Activated T-helper 17 cell treated with anti-CD3 and anti-CD28 coated beads, Interleukin-2, amount 50 U/mL, for 72 hours (primary cell): Measurements from ENCODE around the gene CCNC. TPM values are rescaled to one million over a fixed set of nuclear protein-coding genes. Genes with fewer than 3 reads are reported as not detected.
"Not testable (repeated sequence)": the region's sequence is repeated elsewhere in the genome, so short reads cannot be mapped to it uniquely, and the experiment has no call there.

Experiments used
- ATAC-seq: fragments of 150-1000 bp; cut with Tn5 transposase; replicated peaks from 2 replicates; pipeline ENCODE4 v1.10.0; 2021; ENCODE audit warnings: mild to moderate bottlenecking, moderate library complexity
- H3K27ac Mint-ChIP-seq: one replicate; pipeline ENCODE4 v1.8.0; 2022; ENCODE audit warnings: mixed read lengths
- H3K27me3 Mint-ChIP-seq: one replicate; pipeline ENCODE4 v1.8.0; 2022; ENCODE audit warnings: mixed read lengths
- H3K36me3 Mint-ChIP-seq: one replicate; pipeline ENCODE4 v1.8.0; 2022; ENCODE audit warnings: low read depth, mild to moderate bottlenecking, mixed read lengths
- H3K4me1 Mint-ChIP-seq: one replicate; pipeline ENCODE4 v1.8.0; 2022; ENCODE audit warnings: mixed read lengths
- H3K4me3 Mint-ChIP-seq: one replicate; pipeline ENCODE4 v1.8.0; 2022; ENCODE audit warnings: mild to moderate bottlenecking, mixed read lengths
- H3K9me3 Mint-ChIP-seq: one replicate; pipeline ENCODE4 v1.8.0; 2022; ENCODE audit warnings: mixed read lengths
- total RNA-seq, 2 donors: library from RNA; stranded (reverse); gene quantifications; one replicate each; pipeline ENCODE4 v1.2.3, GENCODE V29; 2022

Gene CCNC
- total RNA-seq, 2 donors from 2014 or later: 33.2 to 51.1 TPM

DNA sequence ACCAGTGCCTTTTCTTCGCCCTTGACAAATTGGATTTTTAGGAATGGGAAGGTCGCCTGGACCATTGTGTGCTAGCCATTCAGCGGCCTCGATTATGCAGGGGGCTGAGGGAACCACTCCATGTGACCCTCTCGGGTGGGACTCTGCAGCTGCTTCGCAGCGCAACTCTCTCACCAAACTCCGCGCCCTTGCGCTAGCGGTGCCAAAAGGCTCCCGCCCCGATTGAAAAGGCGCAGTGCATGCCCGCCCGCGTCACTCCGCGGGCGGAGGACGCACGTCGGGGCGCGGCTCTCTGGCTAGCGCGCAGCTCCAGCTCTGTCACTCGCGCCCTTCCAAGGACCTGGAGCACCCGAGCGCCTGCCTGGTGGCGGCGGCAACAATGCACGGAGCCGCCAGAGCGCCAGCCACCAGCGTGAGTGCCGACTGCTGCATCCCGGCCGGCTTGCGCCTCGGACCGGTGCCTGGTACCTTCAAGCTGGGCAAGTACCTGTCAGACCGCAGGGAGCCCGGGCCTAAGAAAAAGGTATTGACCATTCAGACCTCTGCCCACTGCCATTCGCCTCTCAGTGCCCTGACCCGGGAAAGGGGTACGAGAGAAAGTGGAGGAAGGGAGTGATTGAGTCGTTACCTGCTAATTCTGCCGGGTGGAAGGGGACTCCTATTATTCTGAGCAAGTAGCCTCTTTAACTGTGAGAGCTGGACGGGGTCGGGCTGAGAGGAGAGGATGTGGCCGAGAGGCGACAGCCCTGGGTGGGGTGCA lies 38.4 kb upstream of the CCNC start, which contains the start of gene PRDM13:
TSS of gene PRDM13 (plus strand) at position 178 of the 760 bp plus-strand sequence. CDS start at position 380, 202 bp downstream.
- H3K27me3 Mint-ChIP-seq: peaks cover 73% of the 10 kb centered on the region
- H3K4me1 Mint-ChIP-seq: peaks cover 22% of the 10 kb centered on the region
- peaks cover 17% of the 10 kb centered on the region for H3K36me3 Mint-ChIP-seq
- no peak for ATAC-seq
- no peak within 1 kb of the TSS for H3K27ac Mint-ChIP-seq
- no peak within 1 kb of the TSS for H3K4me3 Mint-ChIP-seq
- H3K9me3 Mint-ChIP-seq: no peaks in the 10 kb centered on the region

- H3K4me3 Mint-ChIP-seq: no peak overlapping the region
- no peak overlapping the region for H3K27ac Mint-ChIP-seq
- peaks cover 17% of the 10 kb centered on the region for H3K36me3 Mint-ChIP-seq
- peaks cover 15% of the 10 kb centered on the region for H3K4me1 Mint-ChIP-seq
- no peaks in the 10 kb centered on the region for H3K9me3 Mint-ChIP-seq
- ATAC-seq: no peak
- peaks cover 71% of the 10 kb centered on the region for H3K27me3 Mint-ChIP-seq
These were observed 37.6 kb upstream of the CCNC start for GRCh38 chr6:99605911-99606655.

GRCh38 chr6:99605074-99605734 lies 36.7 kb upstream of the CCNC start:
- peaks cover 11% of the 10 kb centered on the region for H3K4me1 Mint-ChIP-seq
- H3K27ac Mint-ChIP-seq: no peak overlapping the region
- H3K4me3 Mint-ChIP-seq: peak overlapping the region; percentile 63
- H3K9me3 Mint-ChIP-seq: no peaks in the 10 kb centered on the region
- no peak for ATAC-seq
- peaks cover 69% of the 10 kb centered on the region for H3K27me3 Mint-ChIP-seq
- H3K36me3 Mint-ChIP-seq: peaks cover 17% of the 10 kb centered on the region

DNA sequence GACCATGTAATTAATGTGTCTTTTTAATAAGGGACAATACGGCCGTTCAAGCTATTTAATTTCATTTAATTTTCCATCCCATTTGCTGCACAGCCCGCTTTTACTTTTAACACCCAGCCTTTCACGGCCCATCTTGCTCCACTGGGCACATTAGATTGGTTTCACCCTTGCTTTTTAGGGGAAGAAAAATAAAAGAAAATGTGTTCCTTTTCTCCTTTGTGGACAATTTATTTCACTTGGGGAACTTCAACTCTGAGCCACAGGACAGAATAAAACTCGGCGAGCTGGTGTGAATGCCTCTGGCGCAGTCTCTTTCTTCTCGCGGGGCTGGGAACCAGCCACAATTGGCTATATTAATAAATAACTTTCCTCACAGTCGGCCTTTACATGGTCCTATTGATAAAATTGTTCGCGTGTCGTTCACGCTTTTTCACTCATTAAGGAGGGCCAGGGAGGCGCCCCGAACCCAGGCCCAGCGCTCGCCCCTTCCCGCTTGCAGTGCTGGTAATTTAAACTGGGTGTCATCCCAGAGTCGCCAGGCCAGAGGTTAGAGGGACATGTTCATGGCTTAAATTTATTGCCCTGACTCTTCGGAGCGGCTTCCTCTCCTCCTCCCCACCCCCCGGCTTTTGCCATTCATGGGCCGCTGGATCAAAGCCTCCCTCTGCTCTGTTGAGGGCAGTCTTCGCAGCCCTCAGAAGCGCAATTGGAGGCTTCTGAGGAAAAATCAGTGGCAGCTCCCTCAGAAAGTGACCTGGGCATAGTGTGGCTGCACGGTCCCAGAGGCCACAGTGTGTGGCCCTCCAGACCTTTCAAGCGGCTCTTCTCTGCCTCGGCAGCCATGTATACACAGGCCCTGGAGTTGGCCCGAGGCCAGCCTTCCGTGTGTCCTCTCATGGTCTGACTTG lies 36.0 kb upstream of the CCNC start:
- no peak overlapping the region for H3K27ac Mint-ChIP-seq
- peak overlapping the region; percentile 63 for H3K4me3 Mint-ChIP-seq
- peaks cover 6% of the 10 kb centered on the region for H3K4me1 Mint-ChIP-seq

DNA sequence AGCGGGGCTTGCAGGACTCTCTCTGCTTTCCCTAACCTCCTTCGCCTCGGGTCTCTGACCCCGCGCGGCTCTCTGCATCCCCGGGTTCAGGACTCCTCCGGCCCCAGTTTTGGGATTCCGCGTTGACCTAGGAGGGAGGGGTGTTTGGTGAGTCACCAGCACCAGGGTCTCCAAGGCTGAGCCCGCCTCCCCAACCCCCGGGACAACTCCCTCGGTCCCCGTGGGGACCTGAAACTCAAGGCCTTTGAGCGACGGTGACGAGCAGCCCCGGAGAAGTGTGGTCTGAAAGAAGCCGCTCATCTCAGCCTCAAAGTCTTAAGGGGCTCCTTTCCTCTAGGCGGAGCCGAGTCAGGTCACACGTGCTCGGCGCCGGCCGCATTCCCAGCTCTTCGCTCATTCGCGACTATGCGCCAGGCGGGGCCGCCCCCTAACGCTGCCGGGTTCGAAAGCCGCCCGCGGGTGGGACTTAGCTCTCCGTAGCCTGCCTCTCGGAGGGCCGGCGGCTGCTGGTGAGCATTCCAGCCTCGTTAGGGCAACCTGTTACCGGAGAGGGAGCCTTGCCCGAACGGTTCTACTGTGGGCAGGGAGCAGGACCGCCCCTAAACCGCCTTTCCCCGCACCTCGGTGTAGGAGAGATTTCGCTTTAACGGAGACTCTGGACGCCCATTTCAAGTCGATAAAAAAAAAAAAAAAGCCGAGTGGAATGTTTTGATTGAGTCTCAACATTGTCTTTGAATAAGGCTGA lies 35.1 kb upstream of the CCNC start:
- Mint-ChIP-seq H3K4me1 (peaks cover 6% of the 10 kb centered on the region), H3K4me3 (peak overlapping the region; percentile 63), H3K27me3 (peaks cover 70% of the 10 kb centered on the region), H3K36me3 (peaks cover 17% of the 10 kb centered on the region), H3K27ac (no peak overlapping the region), H3K9me3 (no peaks in the 10 kb centered on the region)
- no peak for ATAC-seq

More for the DNA sequence above, 36.0 kb upstream of the CCNC start:
- no peak for ATAC-seq
- peaks cover 70% of the 10 kb centered on the region for H3K27me3 Mint-ChIP-seq
- peaks cover 17% of the 10 kb centered on the region for H3K36me3 Mint-ChIP-seq
- H3K9me3 Mint-ChIP-seq: no peaks in the 10 kb centered on the region

GRCh38 chr6:99602520-99603420 lies 34.3 kb upstream of the CCNC start:
- peaks cover 17% of the 10 kb centered on the region for H3K36me3 Mint-ChIP-seq
- H3K4me1 Mint-ChIP-seq: peaks cover 6% of the 10 kb centered on the region
- H3K27me3 Mint-ChIP-seq: peaks cover 71% of the 10 kb centered on the region
- no peaks in the 10 kb centered on the region for H3K9me3 Mint-ChIP-seq
- H3K27ac Mint-ChIP-seq: no peak overlapping the region
- ATAC-seq: no peak
- H3K4me3 Mint-ChIP-seq: peak overlapping the region; percentile 63

DNA sequence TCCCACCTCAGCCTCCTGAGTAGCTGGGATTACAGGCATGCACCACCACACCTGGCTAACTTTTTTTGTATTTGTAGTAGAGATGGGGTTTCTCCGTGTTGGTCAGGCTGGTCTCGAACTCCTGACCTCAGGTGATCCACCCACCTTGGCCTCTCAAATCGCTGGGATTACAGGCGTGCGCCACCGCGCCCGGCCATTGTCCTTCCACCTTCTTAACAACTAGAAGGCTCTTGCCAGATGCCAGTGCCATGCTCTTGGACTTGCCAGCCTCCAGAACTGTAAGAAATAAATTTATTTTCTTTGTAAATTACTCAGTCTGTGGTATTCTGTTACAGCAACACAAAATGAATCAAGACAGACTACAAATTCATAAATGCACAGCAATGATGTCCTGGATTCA lies 26.2 kb upstream of the CCNC start:
- H3K9me3 Mint-ChIP-seq, H3K36me3 Mint-ChIP-seq, H3K4me1 Mint-ChIP-seq, H3K27ac Mint-ChIP-seq, ATAC-seq, H3K4me3 Mint-ChIP-seq: not testable (repeated sequence)
- peaks cover 73% of the 10 kb centered on the region for H3K27me3 Mint-ChIP-seq

DNA sequence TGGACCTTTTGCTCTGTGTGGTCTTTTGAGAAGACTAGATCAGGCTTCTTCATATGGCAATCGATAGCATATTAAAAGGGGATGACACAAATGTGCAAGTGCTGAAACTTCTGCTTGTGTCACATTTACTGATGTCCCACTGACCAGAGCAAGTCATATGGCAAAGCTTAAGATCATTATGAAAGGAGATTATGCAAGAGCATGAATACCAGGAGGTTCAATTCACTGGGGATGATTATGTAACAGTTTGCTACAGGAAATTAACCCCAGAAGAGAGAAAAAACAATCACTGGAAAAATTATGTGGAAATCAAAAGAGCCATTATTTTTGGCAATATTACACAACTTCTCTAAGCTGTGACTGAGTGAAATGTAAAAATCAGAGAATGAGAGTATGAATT lies 24.4 kb upstream of the CCNC start:
- Mint-ChIP-seq H3K9me3 (peaks cover 4% of the 10 kb centered on the region), H3K4me1 (peaks cover 12% of the 10 kb centered on the region), H3K36me3 (no peaks in the 10 kb centered on the region), H3K27ac (no peak overlapping the region), H3K27me3 (peaks cover 67% of the 10 kb centered on the region), H3K4me3 (no peak overlapping the region)
- ATAC-seq: no peak

GRCh38 chr6:99591673-99592364 lies 23.4 kb upstream of the CCNC start:
- H3K4me3 Mint-ChIP-seq: peak overlapping the region; percentile 27
- peaks cover 12% of the 10 kb centered on the region for H3K4me1 Mint-ChIP-seq
- H3K9me3 Mint-ChIP-seq: peaks cover 4% of the 10 kb centered on the region
- no peak for ATAC-seq
- no peak overlapping the region for H3K27ac Mint-ChIP-seq
- H3K27me3 Mint-ChIP-seq: peaks cover 59% of the 10 kb centered on the region
- no peaks in the 10 kb centered on the region for H3K36me3 Mint-ChIP-seq

DNA sequence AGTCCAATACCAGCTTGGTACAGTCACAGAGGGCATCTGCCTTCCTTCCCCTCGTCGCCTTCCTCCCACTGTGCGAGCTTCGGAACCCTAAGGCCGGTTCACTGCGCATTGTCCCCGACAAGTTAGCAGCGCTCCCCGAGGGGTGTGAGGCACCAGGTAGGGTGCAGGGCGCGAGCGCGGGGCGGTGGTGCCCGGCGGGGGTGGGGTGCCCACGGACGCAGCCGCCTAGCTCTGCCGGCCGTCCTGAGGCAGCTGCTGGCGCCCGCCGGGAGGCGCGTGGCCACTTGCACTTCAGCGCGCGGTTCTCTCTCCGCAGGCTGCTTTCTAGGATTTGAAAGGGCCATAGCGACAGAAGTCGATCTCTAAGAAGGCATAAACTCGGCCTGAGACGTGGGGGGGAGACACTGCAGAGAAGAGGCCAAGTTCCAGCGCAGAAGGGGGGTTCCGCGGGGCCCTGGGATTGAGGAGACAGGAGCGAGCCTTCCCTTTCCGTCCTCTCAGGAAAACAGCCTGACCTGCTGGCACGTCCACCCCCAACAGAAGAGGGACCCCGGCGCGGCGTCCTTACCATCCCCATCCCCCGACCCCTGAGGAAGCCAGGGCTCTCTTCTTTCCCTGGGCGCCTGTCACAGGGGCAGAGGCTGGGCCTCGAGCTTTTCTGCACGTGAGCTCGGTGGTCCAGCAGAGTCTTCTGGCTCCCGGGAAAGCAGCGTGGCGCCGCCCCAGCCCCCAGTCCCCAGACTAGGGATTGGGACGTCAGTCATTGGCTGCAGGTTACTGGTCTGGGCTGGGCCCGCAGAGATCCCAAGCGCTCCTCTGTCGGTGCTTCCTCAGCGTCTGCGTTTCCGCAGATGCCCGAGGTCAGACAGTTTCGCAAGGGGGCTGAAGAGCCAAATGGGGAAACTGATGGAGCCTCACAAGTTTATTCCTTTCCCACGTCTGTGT lies 22.5 kb upstream of the CCNC start:
- no peak for ATAC-seq
- peaks cover 12% of the 10 kb centered on the region for H3K4me1 Mint-ChIP-seq
- H3K9me3 Mint-ChIP-seq: peaks cover 4% of the 10 kb centered on the region
- no peaks in the 10 kb centered on the region for H3K36me3 Mint-ChIP-seq
- H3K4me3 Mint-ChIP-seq: peak overlapping the region; percentile 82
- peaks cover 53% of the 10 kb centered on the region for H3K27me3 Mint-ChIP-seq
- H3K27ac Mint-ChIP-seq: no peak overlapping the region

- Mint-ChIP-seq H3K4me1 (peaks cover 12% of the 10 kb centered on the region), H3K4me3 (peak overlapping the region; percentile 82), H3K27me3 (peaks cover 44% of the 10 kb centered on the region), H3K9me3 (no peaks in the 10 kb centered on the region), H3K36me3 (no peaks in the 10 kb centered on the region), H3K27ac (no peak overlapping the region)
- no peak for ATAC-seq
These were observed 21.5 kb upstream of the CCNC start for GRCh38 chr6:99589907-99590493.
